ENCODE data around the gene MAPK8. TPM values are rescaled to one million over a fixed set of nuclear protein-coding genes. Genes with fewer than 3 reads are reported as not detected.

Gene MAPK8
- total RNA-seq, 1 experiment from 2014 or later: 52.9 TPM

- H3K4me3 Mint-ChIP-seq (ENCODE audit: unreplicated experiment): no peak overlapping the region
- H3K27ac Mint-ChIP-seq (ENCODE audit: low read depth, unreplicated experiment): no peak overlapping the region
- no peaks in the 10 kb centered on the region for H3K9me3 Mint-ChIP-seq (ENCODE audit: unreplicated experiment)
- no peak for DNase-seq (ENCODE audit: unreplicated experiment)
- H3K27me3 Mint-ChIP-seq (ENCODE audit: insufficient read depth, unreplicated experiment): no peaks in the 10 kb centered on the region
- no peaks in the 10 kb centered on the region for H3K36me3 Mint-ChIP-seq (ENCODE audit: insufficient read depth, unreplicated experiment)
- TF ChIP-seq CTCF (IDR thresholded peaks at IDR 0.05; ENCODE audit: unreplicated experiment): no peak
- intact Hi-C loops (cut with micrococcal nuclease): no loop called here
- CTCF ChIA-PET: interaction anchor here (0.8 to 1.6 kb wide), 2 partner anchors 8 to 52 kb away, joined by 3 to 9 read pairs; no protein-coding TSS in a partner anchor
- no TSS peak for BruUV-seq (replicated peaks)
- H3K4me1 Mint-ChIP-seq (ENCODE audit: insufficient read depth, unreplicated experiment): no peaks in the 10 kb centered on the region
- POLR2A ChIA-PET: no interaction called here
These were observed 157.0 kb downstream of the MAPK8 start for GRCh38 chr10:48463318-48464003.

GRCh38 chr10:48464121-48464870, 157.8 kb downstream of the MAPK8 start:
- Mint-ChIP-seq H3K4me1 (ENCODE audit: insufficient read depth, unreplicated experiment) (no peaks in the 10 kb centered on the region), H3K27ac (ENCODE audit: low read depth, unreplicated experiment) (no peak overlapping the region), H3K27me3 (ENCODE audit: insufficient read depth, unreplicated experiment) (no peaks in the 10 kb centered on the region), H3K4me3 (ENCODE audit: unreplicated experiment) (no peak overlapping the region), H3K36me3 (ENCODE audit: insufficient read depth, unreplicated experiment) (no peaks in the 10 kb centered on the region), H3K9me3 (ENCODE audit: unreplicated experiment) (no peaks in the 10 kb centered on the region)
- no peak for DNase-seq (ENCODE audit: unreplicated experiment)
- TF ChIP-seq CTCF (IDR thresholded peaks at IDR 0.05; ENCODE audit: unreplicated experiment): no peak
- ChIA-PET CTCF (interaction anchor here (0.7 to 1.6 kb wide), 3 partner anchors 7 to 84 kb away, joined by 3 to 9 read pairs (median 3); no protein-coding TSS in a partner anchor), POLR2A (no interaction called here)
- BruUV-seq (replicated peaks): no TSS peak
- intact Hi-C loops (cut with micrococcal nuclease): no loop called here

GRCh38 chr10:48464871-48465736, 158.6 kb downstream of the MAPK8 start:
- H3K9me3 Mint-ChIP-seq (ENCODE audit: unreplicated experiment): no peaks in the 10 kb centered on the region
- H3K27me3 Mint-ChIP-seq (ENCODE audit: insufficient read depth, unreplicated experiment): no peaks in the 10 kb centered on the region
- intact Hi-C loops (cut with micrococcal nuclease): no loop called here
- no TSS peak for BruUV-seq (replicated peaks)
- H3K36me3 Mint-ChIP-seq (ENCODE audit: insufficient read depth, unreplicated experiment): no peaks in the 10 kb centered on the region
- no peak overlapping the region for H3K4me3 Mint-ChIP-seq (ENCODE audit: unreplicated experiment)
- H3K27ac Mint-ChIP-seq (ENCODE audit: low read depth, unreplicated experiment): no peak overlapping the region
- TF ChIP-seq CTCF (IDR thresholded peaks at IDR 0.05; ENCODE audit: unreplicated experiment): no peak
- no peaks in the 10 kb centered on the region for H3K4me1 Mint-ChIP-seq (ENCODE audit: insufficient read depth, unreplicated experiment)
- ChIA-PET CTCF (interaction anchor here (0.7 kb wide), 1 partner anchor 85 kb away, joined by 3 read pairs; no protein-coding TSS in a partner anchor), POLR2A (no interaction called here)
- no peak for DNase-seq (ENCODE audit: unreplicated experiment)

Data from MCF 10A (cell line).